Neutrophil (primary cell): ENCODE results near the gene COX4I2.
"Not testable (repeated sequence)": the region's sequence is repeated elsewhere in the genome, so short reads cannot be mapped to it uniquely, and the experiment has no call there.

Experiments
- H3K27ac ChIP-seq: fragments of 200-600 bp; sonication (generic); 2 replicates; pipeline ENCODE4 v1.5.1; 2016; ENCODE audit warnings: mild to moderate bottlenecking, moderate library complexity
- H3K27me3 ChIP-seq: fragments of 200-600 bp; sonication (generic); 2 replicates; pipeline ENCODE4 v1.6.0; 2016; ENCODE audit warnings: mild to moderate bottlenecking
- H3K36me3 ChIP-seq: fragments of 200-600 bp; sonication (generic); 2 replicates; pipeline ENCODE4 v1.5.1; 2017
- H3K4me1 ChIP-seq, 2 experiments: fragments of 200-600 bp in 1 of 2; sonication (generic) in 1 of 2; 1 replicate in 1 of 2; 2 replicates in 1 of 2; pipeline versions ENCODE4 v1.5.1 to v1.6.1; 2013 to 2016; ENCODE audit warnings: low read depth in 1 of 2, low read length in 1 of 2, mild to moderate bottlenecking in 1 of 2, moderate library complexity in 1 of 2; ENCODE audit not compliant: control insufficient read depth in 1 of 2, insufficient read depth in 1 of 2
- H3K4me3 ChIP-seq, 2 experiments: fragments of 200-600 bp in 1 of 2; sonication (generic) in 1 of 2; 1 replicate in 1 of 2; 2 replicates in 1 of 2; pipeline ENCODE4 v1.5.1; 2013 to 2016; ENCODE audit warnings: low read depth in 1 of 2, low read length in 1 of 2, mild to moderate bottlenecking in 1 of 2, moderate library complexity in 1 of 2
- H3K9me3 ChIP-seq: fragments of 200-600 bp; sonication (generic); 2 replicates; pipeline ENCODE4 v1.5.1; 2016
- TF ChIP-seq, protein P1 (sequence below): fragments of 200-600 bp; sonication (generic); IDR thresholded peaks from 2 replicates; pipeline ENCODE4 v1.5.1; 2016; ENCODE audit warnings: antibody characterized with exemption

The COX4I2 gene

GRCh38 chr20:31641391-31641790, 3.7 kb downstream of the COX4I2 start:
- no peak overlapping the region for H3K27ac ChIP-seq
- H3K9me3 ChIP-seq, result no peaks in the 10 kb centered on the region
- no peaks in the 10 kb centered on the region for H3K36me3 ChIP-seq
- H3K27me3 ChIP-seq, result peaks cover 9% of the 10 kb centered on the region
- H3K4me3 ChIP-seq, result no peak overlapping the region
- TF ChIP-seq, protein P1, sequence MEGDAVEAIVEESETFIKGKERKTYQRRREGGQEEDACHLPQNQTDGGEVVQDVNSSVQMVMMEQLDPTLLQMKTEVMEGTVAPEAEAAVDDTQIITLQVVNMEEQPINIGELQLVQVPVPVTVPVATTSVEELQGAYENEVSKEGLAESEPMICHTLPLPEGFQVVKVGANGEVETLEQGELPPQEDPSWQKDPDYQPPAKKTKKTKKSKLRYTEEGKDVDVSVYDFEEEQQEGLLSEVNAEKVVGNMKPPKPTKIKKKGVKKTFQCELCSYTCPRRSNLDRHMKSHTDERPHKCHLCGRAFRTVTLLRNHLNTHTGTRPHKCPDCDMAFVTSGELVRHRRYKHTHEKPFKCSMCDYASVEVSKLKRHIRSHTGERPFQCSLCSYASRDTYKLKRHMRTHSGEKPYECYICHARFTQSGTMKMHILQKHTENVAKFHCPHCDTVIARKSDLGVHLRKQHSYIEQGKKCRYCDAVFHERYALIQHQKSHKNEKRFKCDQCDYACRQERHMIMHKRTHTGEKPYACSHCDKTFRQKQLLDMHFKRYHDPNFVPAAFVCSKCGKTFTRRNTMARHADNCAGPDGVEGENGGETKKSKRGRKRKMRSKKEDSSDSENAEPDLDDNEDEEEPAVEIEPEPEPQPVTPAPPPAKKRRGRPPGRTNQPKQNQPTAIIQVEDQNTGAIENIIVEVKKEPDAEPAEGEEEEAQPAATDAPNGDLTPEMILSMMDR, result no peak
- H3K4me1 ChIP-seq, result no peaks in the 10 kb centered on the region

- H3K27ac ChIP-seq, result no peak overlapping the region
- H3K4me3 ChIP-seq, result no peak overlapping the region
- H3K27me3 ChIP-seq, result peaks cover 2% of the 10 kb centered on the region
- no peaks in the 10 kb centered on the region for H3K4me1 ChIP-seq
- no peaks in the 10 kb centered on the region for H3K36me3 ChIP-seq
- H3K9me3 ChIP-seq, result no peaks in the 10 kb centered on the region
- TF ChIP-seq, protein P1, result no peak
Measured at GRCh38 chr20:31642837-31643236, 5.1 kb downstream of the COX4I2 start.

GRCh38 chr20:31643522-31643921, 5.8 kb downstream of the COX4I2 start:
- H3K36me3 ChIP-seq, result no peaks in the 10 kb centered on the region
- no peaks in the 10 kb centered on the region for H3K27me3 ChIP-seq
- no peaks in the 10 kb centered on the region for H3K9me3 ChIP-seq
- no peaks in the 10 kb centered on the region for H3K4me1 ChIP-seq
- H3K27ac ChIP-seq, result no peak overlapping the region
- TF ChIP-seq, protein P1, result no peak
- H3K4me3 ChIP-seq, result no peak overlapping the region

- H3K9me3 ChIP-seq, result no peaks in the 10 kb centered on the region
- TF ChIP-seq, protein P1, result no peak
Measured at GRCh38 chr20:31644701-31645100, 7.0 kb downstream of the COX4I2 start.

GRCh38 chr20:31648104-31648503, 10.4 kb downstream of the COX4I2 start:
- not testable (repeated sequence) for H3K4me1 ChIP-seq, H3K27me3 ChIP-seq, H3K27ac ChIP-seq, H3K4me3 ChIP-seq, H3K9me3 ChIP-seq, H3K36me3 ChIP-seq

More at GRCh38 chr20:31644701-31645100, 7.0 kb downstream of the COX4I2 start:
- H3K4me3 ChIP-seq, result no peak overlapping the region
- no peak overlapping the region for H3K27ac ChIP-seq
- no peaks in the 10 kb centered on the region for H3K27me3 ChIP-seq
- no peaks in the 10 kb centered on the region for H3K4me1 ChIP-seq
- H3K36me3 ChIP-seq, result no peaks in the 10 kb centered on the region

DNA sequence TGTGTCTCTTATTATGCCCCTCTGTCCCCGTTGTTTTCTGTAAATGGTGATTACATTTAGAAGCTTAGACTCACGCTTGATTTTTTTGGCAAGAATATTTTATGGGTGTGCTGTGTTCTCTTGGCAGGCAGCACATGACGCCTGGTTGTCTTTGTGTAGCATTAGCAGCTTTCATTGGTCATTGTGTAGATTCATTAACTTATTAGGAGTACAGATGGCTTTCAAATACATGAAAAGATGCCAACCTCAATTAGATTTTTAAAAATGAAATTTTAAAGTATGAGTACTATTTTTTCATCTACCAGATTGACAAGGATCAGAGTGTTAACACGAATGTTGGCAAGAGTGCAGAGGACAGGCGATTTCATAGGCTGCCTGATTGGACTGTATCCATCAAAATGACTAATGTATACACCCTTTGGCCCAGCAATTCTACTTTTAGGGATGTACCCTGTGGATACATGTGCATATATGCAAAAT, 15.2 kb downstream of the COX4I2 start:
- no peaks in the 10 kb centered on the region for H3K9me3 ChIP-seq
- no peaks in the 10 kb centered on the region for H3K4me1 ChIP-seq
- H3K27me3 ChIP-seq, result no peaks in the 10 kb centered on the region
- H3K27ac ChIP-seq, result no peak overlapping the region
- H3K36me3 ChIP-seq, result no peaks in the 10 kb centered on the region
- TF ChIP-seq, protein P1, result no peak
- no peak overlapping the region for H3K4me3 ChIP-seq
